MM.1S (cell line): ENCODE data around the gene RUNDC3A.

Source experiments
- DNase-seq: peaks from one replicate; pipeline ENCODE4 v3.0.0-alpha.2; 2015
- H2AFZ ChIP-seq: fragments of 300-600 bp; sonication (generic); 2 replicates; pipeline ENCODE4 v1.6.0; 2016; ENCODE audit warnings: antibody characterized with exemption, low read length
- H3F3A ChIP-seq: fragments of 300-600 bp; sonication (generic); 2 replicates; pipeline ENCODE4 v1.6.1; 2016; ENCODE audit warnings: mild to moderate bottlenecking, antibody characterized with exemption, low read length, moderate library complexity, mixed read lengths; ENCODE audit not compliant: insufficient read depth
- H3K27ac ChIP-seq: fragments of 300-600 bp; sonication (generic); 2 replicates; pipeline ENCODE4 v1.5.1; 2016; ENCODE audit warnings: mild to moderate bottlenecking, low read length
- H3K27me3 ChIP-seq: fragments of 300-600 bp; sonication (generic); replicated peaks from 2 replicates; pipeline ENCODE4 v1.6.0; 2016; ENCODE audit warnings: low read length; ENCODE audit not compliant: insufficient read depth
- H3K36me3 ChIP-seq: fragments of 300-600 bp; sonication (generic); replicated peaks from 2 replicates; pipeline ENCODE4 v1.6.1; 2016; ENCODE audit warnings: mild to moderate bottlenecking, low read length, mixed read lengths; ENCODE audit not compliant: insufficient read depth
- H3K4me1 ChIP-seq: fragments of 300-600 bp; sonication (generic); 2 replicates; pipeline ENCODE4 v1.6.1; 2016; ENCODE audit warnings: low read length, mixed read lengths
- H3K4me2 ChIP-seq: fragments of 300-600 bp; sonication (generic); 2 replicates; pipeline ENCODE4 v1.6.0; 2016; ENCODE audit warnings: low read depth, low read length
- H3K4me3 ChIP-seq: fragments of 300-600 bp; sonication (generic); 2 replicates; pipeline ENCODE4 v1.5.1; 2016; ENCODE audit warnings: low read length, mixed read lengths
- H3K79me2 ChIP-seq: fragments of 300-600 bp; sonication (generic); 2 replicates; pipeline ENCODE4 v1.6.1; 2016; ENCODE audit warnings: mixed run types, low read length, mixed read lengths
- H3K9ac ChIP-seq: fragments of 300-600 bp; sonication (generic); 2 replicates; pipeline ENCODE4 v1.6.1; 2016; ENCODE audit warnings: low read length, mixed read lengths
- H3K9me2 ChIP-seq: fragments of 300-600 bp; sonication (generic); replicated peaks from 2 replicates; pipeline ENCODE4 v1.6.1; 2016; ENCODE audit warnings: mild to moderate bottlenecking, low read length, mixed read lengths; ENCODE audit not compliant: insufficient read depth
- H3K9me3 ChIP-seq: fragments of 300-600 bp; sonication (generic); replicated peaks from 2 replicates; pipeline ENCODE4 v1.6.1; 2016; ENCODE audit warnings: mild to moderate bottlenecking, low read length, mixed read lengths; ENCODE audit not compliant: insufficient read depth
- H4K20me1 ChIP-seq: fragments of 300-600 bp; sonication (generic); 2 replicates; pipeline ENCODE4 v1.6.1; 2016; ENCODE audit warnings: mild to moderate bottlenecking, low read length, moderate library complexity, mixed read lengths; ENCODE audit not compliant: insufficient read depth
- EZH2 ChIP-seq: fragments of 300-600 bp; sonication (generic); optimal IDR thresholded peaks from 2 replicates; pipeline ENCODE3; 2017; ENCODE audit warnings: low read depth, mild to moderate bottlenecking, antibody characterized with exemption, low read length, mixed read lengths
- EZH2phosphoT487 ChIP-seq: fragments of 300-600 bp; sonication (generic); IDR thresholded peaks from 2 replicates; pipeline ENCODE4 v1.6.1; 2018; ENCODE audit warnings: antibody characterized with exemption, low read length
- TF ChIP-seq, protein P1 (sequence below): fragments of 300-600 bp; sonication (generic); IDR thresholded peaks from 2 replicates; pipeline ENCODE4 v1.5.1; 2016; ENCODE audit warnings: antibody characterized with exemption, low read length, mixed read lengths

RUNDC3A gene

GRCh38 chr17:44320066-44320465, 11.7 kb downstream of the RUNDC3A start:
- Histone ChIP-seq H3F3A (peaks cover 7% of the 10 kb centered on the region), H3K36me3 (no peaks in the 10 kb centered on the region; the same call in 1 of the 2 replicates), H2AFZ (no peak overlapping the region), H3K4me1 (peaks cover 3% of the 10 kb centered on the region; the same call in 1 of the 2 replicates), H4K20me1 (no peaks in the 10 kb centered on the region), H3K4me2 (no peak overlapping the region), H3K9me3 (no peaks in the 10 kb centered on the region), H3K79me2 (peaks cover 22% of the 10 kb centered on the region), H3K9me2 (no peaks in the 10 kb centered on the region), H3K27ac (no peak overlapping the region), H3K4me3 (no peak overlapping the region), H3K27me3 (peaks cover 17% of the 10 kb centered on the region), H3K9ac (no peak overlapping the region)
- no peak for DNase-seq
- TF ChIP-seq, protein P1, sequence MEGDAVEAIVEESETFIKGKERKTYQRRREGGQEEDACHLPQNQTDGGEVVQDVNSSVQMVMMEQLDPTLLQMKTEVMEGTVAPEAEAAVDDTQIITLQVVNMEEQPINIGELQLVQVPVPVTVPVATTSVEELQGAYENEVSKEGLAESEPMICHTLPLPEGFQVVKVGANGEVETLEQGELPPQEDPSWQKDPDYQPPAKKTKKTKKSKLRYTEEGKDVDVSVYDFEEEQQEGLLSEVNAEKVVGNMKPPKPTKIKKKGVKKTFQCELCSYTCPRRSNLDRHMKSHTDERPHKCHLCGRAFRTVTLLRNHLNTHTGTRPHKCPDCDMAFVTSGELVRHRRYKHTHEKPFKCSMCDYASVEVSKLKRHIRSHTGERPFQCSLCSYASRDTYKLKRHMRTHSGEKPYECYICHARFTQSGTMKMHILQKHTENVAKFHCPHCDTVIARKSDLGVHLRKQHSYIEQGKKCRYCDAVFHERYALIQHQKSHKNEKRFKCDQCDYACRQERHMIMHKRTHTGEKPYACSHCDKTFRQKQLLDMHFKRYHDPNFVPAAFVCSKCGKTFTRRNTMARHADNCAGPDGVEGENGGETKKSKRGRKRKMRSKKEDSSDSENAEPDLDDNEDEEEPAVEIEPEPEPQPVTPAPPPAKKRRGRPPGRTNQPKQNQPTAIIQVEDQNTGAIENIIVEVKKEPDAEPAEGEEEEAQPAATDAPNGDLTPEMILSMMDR: no peak
- no peak for TF ChIP-seq EZH2phosphoT487
- no peak for TF ChIP-seq EZH2

DNA sequence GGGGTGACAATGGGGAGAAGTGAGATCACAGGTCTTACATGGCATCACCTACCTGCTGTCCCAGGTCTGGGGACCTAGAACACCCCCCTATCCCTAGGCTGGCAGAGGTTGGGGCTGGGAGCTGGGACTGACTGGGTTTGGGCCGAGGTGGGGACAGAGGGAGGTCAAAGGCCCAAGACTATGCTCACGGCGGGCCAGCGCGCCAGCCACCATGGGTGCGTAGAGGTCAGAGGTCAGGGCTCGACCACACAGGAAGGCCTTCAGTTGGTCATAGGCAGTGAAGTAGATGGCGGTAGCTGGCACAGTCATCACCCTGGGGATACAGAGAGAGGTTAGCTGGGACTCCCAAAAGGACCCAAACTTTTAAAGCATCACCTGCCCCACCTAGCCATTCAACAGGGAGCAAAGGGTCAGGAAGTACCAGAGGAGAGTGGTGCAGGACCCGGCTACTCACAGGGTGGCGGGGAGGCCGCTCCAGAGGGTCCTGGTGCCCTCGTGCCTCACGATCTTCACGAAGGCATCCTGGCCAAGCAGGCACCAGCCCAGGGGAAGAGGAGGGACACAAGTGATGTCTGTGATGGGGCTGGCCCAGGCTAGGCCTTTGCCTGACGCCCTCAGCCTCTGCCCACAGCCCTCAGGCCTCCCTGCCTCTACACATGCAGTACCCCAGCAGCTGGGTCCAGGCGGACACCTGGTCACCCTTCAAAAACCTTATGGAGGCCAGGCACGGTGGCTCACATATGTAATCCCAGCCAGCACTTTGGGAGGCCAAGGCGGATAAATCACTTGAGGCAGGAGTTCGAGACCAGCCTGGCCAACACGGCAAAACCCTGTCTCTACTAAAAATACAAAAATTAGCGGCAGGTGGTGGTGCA, 13.1 kb downstream of the RUNDC3A start:
- H3K4me2 ChIP-seq: no peak overlapping the region
- H3K4me1 ChIP-seq: peaks cover 3% of the 10 kb centered on the region; the same call in 1 of the 2 replicates
- TF ChIP-seq EZH2: no peak
- TF ChIP-seq, protein P1: no peak
- TF ChIP-seq EZH2phosphoT487: no peak
- H3F3A ChIP-seq: peaks cover 22% of the 10 kb centered on the region
- no peak for DNase-seq
- no peak overlapping the region for H3K27ac ChIP-seq
- no peak overlapping the region for H3K4me3 ChIP-seq
- H2AFZ ChIP-seq: no peak overlapping the region
- H3K27me3 ChIP-seq: peaks cover 5% of the 10 kb centered on the region
- no peaks in the 10 kb centered on the region for H3K9me2 ChIP-seq
- no peaks in the 10 kb centered on the region for H3K9me3 ChIP-seq
- H3K36me3 ChIP-seq: no peaks in the 10 kb centered on the region; the same call in 1 of the 2 replicates
- peaks cover 22% of the 10 kb centered on the region for H3K79me2 ChIP-seq
- H4K20me1 ChIP-seq: no peaks in the 10 kb centered on the region
- H3K9ac ChIP-seq: no peak overlapping the region

DNA sequence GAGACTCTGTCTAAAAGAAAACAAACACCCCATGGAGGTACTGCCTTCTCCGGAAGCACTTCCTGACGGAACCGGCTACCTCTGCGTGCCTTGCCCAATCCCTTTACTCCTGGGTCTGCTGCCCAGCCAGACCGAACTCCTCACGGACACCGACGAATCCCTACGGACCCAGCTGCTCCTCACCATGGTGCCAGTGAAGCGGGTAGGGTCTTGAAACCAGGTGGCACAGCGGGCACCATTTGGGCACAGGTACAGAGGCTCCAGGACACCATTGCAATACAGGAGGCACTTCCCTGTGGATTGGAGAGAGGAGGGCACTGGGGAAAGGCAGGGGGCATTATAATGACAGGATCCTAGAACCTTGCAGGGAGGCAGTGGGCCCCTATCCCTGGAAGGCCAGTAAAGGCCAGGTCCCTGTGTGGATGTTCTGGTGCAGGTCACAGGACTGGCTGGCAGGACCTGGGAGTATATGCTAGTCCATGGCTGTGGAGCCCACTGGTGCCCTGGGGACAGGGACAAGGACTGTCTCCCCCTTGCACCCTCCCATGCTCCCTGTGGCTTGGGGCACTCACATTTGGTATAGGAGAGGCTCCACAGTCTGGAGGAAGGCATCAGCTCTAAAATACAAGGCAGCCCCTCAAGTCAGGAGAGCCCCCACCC, 14.0 kb downstream of the RUNDC3A start:
- H3K27ac ChIP-seq: no peak overlapping the region
- H2AFZ ChIP-seq: no peak overlapping the region
- H3K4me3 ChIP-seq: no peak overlapping the region
- H3K9me2 ChIP-seq: no peaks in the 10 kb centered on the region
- DNase-seq: no peak
- peaks cover 23% of the 10 kb centered on the region for H3F3A ChIP-seq
- H3K27me3 ChIP-seq: no peaks in the 10 kb centered on the region
- H3K9ac ChIP-seq: no peak overlapping the region
- no peaks in the 10 kb centered on the region for H4K20me1 ChIP-seq
- H3K9me3 ChIP-seq: no peaks in the 10 kb centered on the region
- peaks cover 22% of the 10 kb centered on the region for H3K79me2 ChIP-seq
- no peak for TF ChIP-seq EZH2
- no peak for TF ChIP-seq EZH2phosphoT487
- H3K4me1 ChIP-seq: peaks cover 3% of the 10 kb centered on the region; the same call in 1 of the 2 replicates
- no peak overlapping the region for H3K4me2 ChIP-seq
- H3K36me3 ChIP-seq: no peaks in the 10 kb centered on the region; the same call in 1 of the 2 replicates
